GM21529 (cell line): ENCODE results near the gene THAP10.
"Not testable (repeated sequence)": the region's sequence is repeated elsewhere in the genome, so short reads cannot be mapped to it uniquely, and the experiment has no call there.

Source experiments
- ATAC-seq: cut with Tn5 transposase; IDR thresholded peaks from one replicate; pipeline ENCODE4 v1.9.1; 2021; ENCODE audit not compliant: unreplicated experiment

The THAP10 gene

GRCh38 chr15:70879401-70879800, 12.8 kb downstream of the THAP10 start:
- ATAC-seq, result no peak

- no peak for ATAC-seq
These were observed 15.6 kb downstream of the THAP10 start for GRCh38 chr15:70876683-70877082.

GRCh38 chr15:70876011-70876410, 16.2 kb downstream of the THAP10 start:
- ATAC-seq, result no peak

GRCh38 chr15:70875001-70875782, 17.0 kb downstream of the THAP10 start:
- no peak for ATAC-seq

- no peak for ATAC-seq
These were observed 18.8 kb downstream of the THAP10 start for GRCh38 chr15:70873232-70874054.

GRCh38 chr15:70871490-70871889, 20.7 kb downstream of the THAP10 start:
- not testable (repeated sequence) for ATAC-seq

GRCh38 chr15:70870051-70870450, 22.2 kb downstream of the THAP10 start:
- no peak for ATAC-seq

- ATAC-seq, result no peak
These were observed 22.9 kb downstream of the THAP10 start for GRCh38 chr15:70869346-70869745.

- no peak for ATAC-seq
These were observed 24.2 kb downstream of the THAP10 start for GRCh38 chr15:70867911-70868467.

- ATAC-seq, result no peak
These were observed 25.1 kb downstream of the THAP10 start for GRCh38 chr15:70866982-70867641.

- ATAC-seq, result no peak
These were observed 28.6 kb downstream of the THAP10 start for GRCh38 chr15:70863450-70864218.

GRCh38 chr15:70859998-70860397, 32.2 kb downstream of the THAP10 start:
- ATAC-seq, result no peak

- ATAC-seq, result no peak
These were observed 32.8 kb downstream of the THAP10 start for GRCh38 chr15:70859322-70859908.

GRCh38 chr15:70858614-70859321, 33.5 kb downstream of the THAP10 start:
- ATAC-seq, result not testable (repeated sequence)

- no peak for ATAC-seq
These were observed 34.5 kb downstream of the THAP10 start for GRCh38 chr15:70857562-70858285.

- no peak for ATAC-seq
These were observed 35.2 kb downstream of the THAP10 start for GRCh38 chr15:70856884-70857561.

GRCh38 chr15:70856177-70856883, 35.9 kb downstream of the THAP10 start:
- ATAC-seq, result no peak

- ATAC-seq, result no peak
These were observed 36.5 kb downstream of the THAP10 start for GRCh38 chr15:70855764-70856163.
